NCI-H1092 treated with DMSO at 0.1 percent for 48 hours (cell line): ENCODE data around the gene SH3GLB1.

Source experiments
- DNase-seq: peaks from one replicate; lab custom pipeline; 2025; lab: John Stamatoyannopoulos, UW

The SH3GLB1 gene

DNA sequence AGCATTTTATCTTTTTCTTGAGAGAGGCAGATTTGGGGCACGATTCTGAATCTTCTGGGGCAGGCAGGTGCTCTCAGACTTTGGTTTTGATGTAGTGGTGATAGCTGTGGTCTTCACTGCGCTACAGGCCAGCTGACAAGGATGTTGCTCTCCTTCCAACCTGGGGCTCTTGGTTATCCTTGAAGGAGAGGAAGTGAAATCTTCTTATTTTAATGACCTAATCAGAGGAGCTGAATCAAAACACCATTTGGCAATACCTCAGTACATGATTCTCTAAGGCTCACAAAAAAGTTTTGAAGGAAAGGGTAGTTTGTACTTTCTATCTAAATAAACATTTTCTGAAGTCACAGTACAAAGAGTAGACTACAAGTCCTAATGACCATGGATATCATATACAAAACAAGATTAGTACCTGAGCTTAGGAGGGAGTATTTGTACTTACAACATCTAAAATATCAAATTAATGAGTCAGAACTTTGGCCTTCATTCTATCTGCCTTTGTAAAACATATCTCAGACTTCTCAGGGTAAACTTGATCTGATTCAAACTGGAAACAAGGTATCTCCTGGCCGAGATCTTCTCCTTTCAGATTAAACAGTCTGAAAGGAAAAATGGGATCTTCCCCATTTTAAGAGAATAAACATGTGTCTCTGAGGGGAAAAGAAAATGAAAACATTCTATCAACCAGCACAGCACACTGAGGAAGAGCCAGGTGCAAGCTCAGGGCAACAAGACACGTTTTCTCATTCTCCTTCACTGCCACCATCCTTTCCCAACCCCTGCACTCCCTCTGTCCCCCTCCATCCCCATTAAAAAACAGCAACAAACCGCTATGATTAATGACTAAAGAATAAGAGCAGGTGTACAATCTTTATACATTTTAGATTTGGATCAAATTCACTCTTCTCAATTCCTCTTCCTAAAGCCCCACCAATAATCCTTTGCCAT is 69.2 kb downstream of the SH3GLB1 start:
- peak; percentile 54 for DNase-seq

DNA sequence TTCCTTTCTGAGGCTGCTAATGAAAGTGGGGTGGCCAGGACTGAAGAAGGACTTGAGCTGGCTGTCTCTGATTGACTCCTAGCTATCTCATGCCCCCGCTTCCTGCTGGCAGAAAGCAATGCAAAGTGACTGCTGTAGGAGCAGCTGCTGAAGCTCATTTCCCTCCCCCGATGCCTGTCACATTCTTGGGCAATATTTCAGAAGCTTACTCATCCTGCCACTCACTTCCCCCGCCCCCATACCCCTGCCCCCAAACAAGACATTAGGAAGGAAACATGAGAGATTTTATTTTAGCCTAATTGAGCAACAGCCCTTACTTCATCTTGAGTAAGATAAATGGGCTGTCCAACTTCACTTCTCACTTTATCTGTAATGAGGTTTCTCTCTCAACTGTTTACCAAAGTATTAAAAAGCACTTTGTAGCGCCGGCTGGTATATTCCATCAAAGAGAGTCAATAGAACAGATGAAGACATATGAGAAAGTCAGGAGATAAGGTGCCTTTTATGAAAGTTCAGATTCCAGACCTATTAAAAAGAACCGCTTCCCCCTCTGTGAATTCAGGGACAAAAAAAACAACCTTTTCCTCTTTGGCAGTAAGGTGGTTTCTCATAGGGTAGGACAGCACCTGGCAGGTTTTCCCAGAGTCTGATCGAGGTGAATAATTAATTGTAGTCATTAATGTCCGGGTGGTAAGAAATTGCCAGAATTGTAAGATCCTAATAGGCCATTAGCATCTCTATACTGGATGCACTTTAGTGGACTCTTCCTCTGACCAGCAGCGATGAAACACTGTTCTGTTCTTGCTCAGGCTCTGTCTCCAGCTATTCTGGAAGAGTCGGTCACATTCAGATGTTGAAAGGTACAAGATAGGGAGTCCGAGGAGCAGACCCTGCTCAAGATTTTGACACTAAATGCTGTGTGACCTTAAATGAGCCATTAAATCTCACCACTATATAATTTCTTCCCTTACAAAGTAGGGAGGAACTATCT is 70.2 kb downstream of the SH3GLB1 start:
- DNase-seq, result peak; percentile 80

DNA sequence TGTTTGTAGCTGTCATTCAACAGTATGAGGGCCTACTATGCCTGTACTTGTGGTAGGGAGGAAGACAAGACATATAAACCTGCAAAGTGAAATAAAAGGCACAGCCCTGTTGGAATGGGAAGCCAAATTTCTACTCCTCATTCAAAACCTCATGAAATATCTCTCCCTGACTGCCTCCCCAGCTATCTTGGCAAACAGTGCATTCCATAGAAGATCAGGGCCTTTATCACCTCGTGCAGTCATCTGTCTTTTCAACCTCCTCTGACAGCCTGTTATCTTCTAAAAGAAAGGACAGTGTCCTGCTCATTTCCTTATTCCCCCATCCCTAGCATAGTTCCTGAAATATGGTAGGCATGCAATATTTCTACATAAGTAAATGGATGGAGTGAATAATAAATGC is 71.0 kb downstream of the SH3GLB1 start:
- no peak for DNase-seq

DNA sequence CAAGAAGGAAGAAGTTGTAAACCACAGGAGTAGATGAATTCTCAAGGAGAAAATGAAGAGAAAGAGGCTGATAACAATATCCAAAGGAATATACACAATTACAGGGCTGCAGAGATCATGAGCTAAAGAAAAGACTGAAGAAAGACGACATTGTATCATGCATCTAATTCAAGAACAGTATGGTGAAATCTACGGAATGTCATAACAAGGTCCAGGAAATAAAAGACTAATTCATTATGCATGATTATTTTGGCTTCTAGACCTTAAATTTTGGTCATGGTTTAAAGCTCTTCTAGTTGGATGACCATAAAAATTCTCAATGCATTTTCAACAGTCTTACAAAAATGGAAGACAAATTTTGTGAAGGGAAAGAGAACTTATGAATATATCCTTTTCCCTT is 71.7 kb downstream of the SH3GLB1 start:
- DNase-seq, result no peak

DNA sequence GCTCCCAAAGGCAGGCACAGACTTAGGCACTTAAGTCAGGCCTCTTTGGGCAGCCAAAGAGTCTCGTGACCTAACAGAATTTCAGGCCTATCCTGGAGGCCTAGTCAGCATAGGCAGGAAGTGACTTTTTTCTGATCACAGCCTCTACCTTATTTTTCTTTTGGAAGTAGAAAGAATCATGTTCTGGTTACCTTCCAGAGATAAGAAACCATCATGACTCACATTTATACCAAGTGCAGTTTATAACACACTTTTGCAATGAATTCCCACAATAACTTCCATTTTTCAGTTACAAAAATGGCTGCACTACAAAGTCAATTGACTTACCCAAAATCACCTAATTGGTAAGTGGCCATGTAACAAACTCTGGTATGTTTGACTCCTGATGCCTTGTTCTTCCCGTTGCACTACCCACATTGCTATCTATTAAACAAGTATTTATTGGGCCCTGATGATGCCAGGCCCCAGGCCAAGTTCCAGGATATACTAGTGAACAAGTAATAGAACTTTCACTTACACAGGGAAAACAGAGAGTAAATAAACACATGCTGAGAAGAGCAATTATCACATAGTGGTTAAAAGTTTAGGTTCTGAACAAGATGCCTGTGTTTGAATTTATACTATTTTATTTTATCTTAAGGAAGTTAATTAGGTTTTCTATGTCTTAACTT is 74.3 kb downstream of the SH3GLB1 start:
- no peak for DNase-seq

DNA sequence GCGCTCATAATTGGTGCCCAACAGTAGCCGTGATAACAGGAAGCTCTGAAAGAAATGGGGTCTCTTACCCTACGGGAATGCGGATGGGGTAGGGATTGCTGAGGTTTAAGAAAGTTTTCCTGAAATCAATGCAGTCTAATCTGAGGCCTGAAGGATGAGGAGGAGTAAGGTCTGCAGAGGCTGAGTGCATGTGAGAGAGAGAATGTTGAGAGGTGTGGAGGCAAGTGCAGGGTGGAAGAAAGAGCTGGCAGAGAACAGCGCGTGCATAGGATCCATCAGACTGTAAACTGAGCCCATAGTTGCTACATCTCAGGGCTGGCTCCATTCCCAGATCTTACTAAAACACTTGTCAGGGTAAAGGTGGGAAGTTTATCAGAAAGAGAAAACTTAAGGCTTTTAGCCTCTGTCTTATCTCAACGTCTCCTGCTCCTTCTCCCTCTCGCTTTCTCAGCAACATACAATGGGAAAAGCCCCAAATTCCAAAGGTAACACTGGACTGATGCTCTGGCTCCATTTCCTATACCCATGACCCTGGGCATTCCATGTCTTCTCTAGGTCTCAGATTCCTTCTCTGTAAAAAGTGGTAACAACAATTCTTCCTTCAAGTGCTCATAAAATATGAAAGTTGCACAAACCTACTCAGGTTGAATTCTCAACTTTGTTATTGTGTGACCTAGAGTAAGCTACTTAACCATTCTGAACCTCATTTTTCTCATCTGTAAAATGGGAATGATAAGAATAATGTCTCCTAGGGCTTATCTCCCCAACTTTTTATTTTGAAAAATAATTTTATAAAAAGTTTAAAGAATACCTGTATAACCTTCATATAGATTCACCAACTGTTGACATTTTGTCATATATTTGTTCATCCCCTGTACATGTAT is 75.2 kb downstream of the SH3GLB1 start:
- DNase-seq, result no peak

DNA sequence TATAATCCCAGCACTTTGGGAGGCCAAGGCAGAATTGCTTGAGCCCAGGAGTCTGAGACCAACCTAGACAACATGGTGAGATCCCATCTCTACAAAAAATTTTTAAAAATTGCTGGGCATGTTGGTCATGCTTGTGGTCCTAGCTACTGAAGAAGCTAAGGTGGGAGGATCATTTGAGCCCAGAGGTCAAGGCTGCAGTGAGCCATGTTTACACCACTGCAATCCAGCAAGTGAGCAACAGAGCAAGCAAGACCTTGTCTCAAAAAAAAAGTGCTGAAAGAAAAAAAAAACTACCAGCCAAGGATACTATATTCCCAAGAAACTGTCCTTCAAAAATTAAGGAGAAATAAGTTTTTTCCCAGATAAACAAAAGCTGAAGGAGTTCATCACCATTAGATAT is 78.1 kb downstream of the SH3GLB1 start:
- DNase-seq, result no peak

DNA sequence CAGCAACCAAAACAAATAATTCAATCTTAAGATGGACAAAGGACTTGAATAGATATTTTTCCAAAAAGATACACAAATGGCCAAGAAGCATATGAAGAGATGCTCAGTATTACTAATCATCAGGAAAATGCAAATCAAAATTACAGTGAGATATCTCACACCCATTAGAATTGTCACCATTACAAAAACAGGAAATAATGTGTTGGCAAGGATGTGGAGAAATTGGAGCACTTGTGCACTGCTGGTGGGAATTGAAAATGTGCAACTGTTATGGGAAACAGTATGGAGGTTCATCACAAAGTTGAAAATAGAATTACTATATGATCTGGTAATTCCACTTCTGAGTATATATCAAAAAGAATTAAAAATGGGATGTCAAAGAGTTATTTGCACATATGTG is 83.2 kb downstream of the SH3GLB1 start:
- DNase-seq, result no peak

DNA sequence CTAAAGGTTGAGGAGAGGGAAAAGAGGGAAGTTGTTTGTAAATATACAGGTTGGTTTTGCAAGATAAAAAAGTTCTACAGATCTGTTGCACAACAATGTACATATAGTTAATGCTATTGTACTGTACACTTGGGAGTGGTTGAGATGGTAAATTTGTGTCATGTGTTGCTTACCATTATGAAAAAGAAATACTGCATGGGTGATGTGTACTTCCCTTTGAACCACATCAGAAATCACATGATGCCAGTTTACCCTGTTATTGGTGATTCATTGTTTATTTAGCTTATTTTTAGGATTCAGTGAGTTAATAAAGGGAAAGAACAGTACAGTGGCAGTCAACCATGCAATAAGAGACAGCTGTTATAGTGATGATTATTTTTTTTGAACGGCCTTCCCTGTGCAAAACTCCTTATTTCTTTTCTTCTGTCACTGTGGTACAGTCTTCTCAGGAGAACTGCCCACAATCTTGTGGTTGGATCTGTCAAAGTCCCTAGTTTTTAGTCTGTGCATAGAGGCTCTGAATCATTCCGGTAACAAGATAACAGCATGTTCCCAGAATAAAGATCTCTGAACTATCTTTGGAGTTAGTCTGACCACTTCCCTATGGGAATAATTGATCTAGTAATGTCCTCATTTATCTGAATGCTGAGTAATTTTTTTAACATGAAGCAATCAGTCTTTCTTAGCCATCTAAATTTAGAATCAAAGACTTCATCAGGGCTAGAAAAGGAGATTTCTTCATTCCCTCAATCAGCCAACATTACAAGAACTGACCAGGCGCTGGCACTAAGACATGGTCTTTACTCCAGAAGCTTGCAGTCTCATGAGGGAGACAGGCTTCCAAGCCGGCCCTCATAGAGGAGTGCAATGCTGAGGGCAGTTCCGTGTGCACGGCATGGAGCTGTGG is 84.2 kb downstream of the SH3GLB1 start:
- no peak for DNase-seq

DNA sequence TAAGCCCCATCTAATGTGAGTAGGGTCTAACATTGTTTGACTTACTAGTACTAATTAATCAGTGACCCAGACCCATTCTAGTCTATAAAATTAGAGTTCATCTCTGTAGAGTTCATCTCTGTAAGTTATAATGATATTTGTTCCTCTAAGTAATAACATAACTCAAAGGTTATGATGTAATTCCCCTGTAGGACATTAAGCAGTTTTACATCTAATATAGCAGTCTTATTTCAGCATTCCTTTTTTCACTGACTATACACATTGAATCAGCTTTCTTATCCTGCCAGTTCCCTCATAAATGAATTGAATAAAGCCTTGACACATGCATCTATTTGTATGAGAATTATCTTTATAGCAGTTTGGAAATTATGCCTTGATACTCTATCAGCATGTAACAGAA is 90.9 kb downstream of the SH3GLB1 start:
- no peak for DNase-seq
